Measurements from ENCODE around the gene KRT79. TPM values are rescaled to one million over a fixed set of nuclear protein-coding genes. Genes with fewer than 3 reads are reported as not detected.

KRT79 gene
- total and polyA plus RNA-seq, 4 donors: not detected

GRCh38 chr12:52807544-52808470, 26.3 kb downstream of the KRT79 start:
- no peak for DNase-seq (ENCODE audit: low spot score)

More at GRCh38 chr12:52807544-52808470, 26.3 kb downstream of the KRT79 start:
- Histone ChIP-seq H3K4me1 (ENCODE audit: control insufficient read depth in 4 of 4, insufficient read depth in 4 of 4, low read length in 3 of 4) (no peaks in the 10 kb centered on the region), H3K9ac (ENCODE audit: low read depth in 1 of 2, low read length in 2 of 2) (no peak overlapping the region), H3K4me3 (ENCODE audit: low read depth in 1 of 3, low read length in 3 of 3) (no peak overlapping the region), H3K27me3 (ENCODE audit: control insufficient read depth in 4 of 4, insufficient read depth in 4 of 4, low read length in 3 of 4) (peaks cover 0 to 6% (median under 1%) of the 10 kb centered on the region in 4 donors), H3K36me3 (ENCODE audit: control insufficient read depth in 4 of 4, insufficient read depth in 3 of 4, low read depth in 1 of 4, low read length in 3 of 4) (no peaks in the 10 kb centered on the region), H3K9me3 (ENCODE audit: control insufficient read depth in 4 of 4, low read length in 3 of 4) (no peaks in the 10 kb centered on the region), H3K27ac (ENCODE audit: low read depth in 1 of 2, low read length in 2 of 2) (no peak overlapping the region)
- 80% methylated on average over 16 of the region's 16 CpGs for WGBS
- TF ChIP-seq REST (IDR thresholded peaks at IDR 0.05): no peak
- TF ChIP-seq GABPA (IDR thresholded peaks at IDR 0.05 in 1 of 2, conservative IDR thresholded peaks at IDR 0.05 in 1 of 2): no peak
- no peak for TF ChIP-seq RXRA (IDR thresholded peaks at IDR 0.05)
- TF ChIP-seq, protein P1, sequence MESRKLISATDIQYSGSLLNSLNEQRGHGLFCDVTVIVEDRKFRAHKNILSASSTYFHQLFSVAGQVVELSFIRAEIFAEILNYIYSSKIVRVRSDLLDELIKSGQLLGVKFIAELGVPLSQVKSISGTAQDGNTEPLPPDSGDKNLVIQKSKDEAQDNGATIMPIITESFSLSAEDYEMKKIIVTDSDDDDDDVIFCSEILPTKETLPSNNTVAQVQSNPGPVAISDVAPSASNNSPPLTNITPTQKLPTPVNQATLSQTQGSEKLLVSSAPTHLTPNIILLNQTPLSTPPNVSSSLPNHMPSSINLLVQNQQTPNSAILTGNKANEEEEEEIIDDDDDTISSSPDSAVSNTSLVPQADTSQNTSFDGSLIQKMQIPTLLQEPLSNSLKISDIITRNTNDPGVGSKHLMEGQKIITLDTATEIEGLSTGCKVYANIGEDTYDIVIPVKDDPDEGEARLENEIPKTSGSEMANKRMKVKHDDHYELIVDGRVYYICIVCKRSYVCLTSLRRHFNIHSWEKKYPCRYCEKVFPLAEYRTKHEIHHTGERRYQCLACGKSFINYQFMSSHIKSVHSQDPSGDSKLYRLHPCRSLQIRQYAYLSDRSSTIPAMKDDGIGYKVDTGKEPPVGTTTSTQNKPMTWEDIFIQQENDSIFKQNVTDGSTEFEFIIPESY (IDR thresholded peaks at IDR 0.05): no peak
- TF ChIP-seq NR2F2 (IDR thresholded peaks at IDR 0.05): no peak
- no peak for TF ChIP-seq TAF1 (conservative IDR thresholded peaks at IDR 0.05)
- TF ChIP-seq RAD21 (IDR thresholded peaks at IDR 0.05): no peak
- TF ChIP-seq YY1 (IDR thresholded peaks at IDR 0.05): no peak
- TF ChIP-seq, protein P2, sequence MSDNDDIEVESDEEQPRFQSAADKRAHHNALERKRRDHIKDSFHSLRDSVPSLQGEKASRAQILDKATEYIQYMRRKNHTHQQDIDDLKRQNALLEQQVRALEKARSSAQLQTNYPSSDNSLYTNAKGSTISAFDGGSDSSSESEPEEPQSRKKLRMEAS (IDR thresholded peaks at IDR 0.05): no peak
- no peak for TF ChIP-seq FOXA2 (IDR thresholded peaks at IDR 0.05)
- TF ChIP-seq, protein P3, sequence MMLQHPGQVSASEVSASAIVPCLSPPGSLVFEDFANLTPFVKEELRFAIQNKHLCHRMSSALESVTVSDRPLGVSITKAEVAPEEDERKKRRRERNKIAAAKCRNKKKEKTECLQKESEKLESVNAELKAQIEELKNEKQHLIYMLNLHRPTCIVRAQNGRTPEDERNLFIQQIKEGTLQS (IDR thresholded peaks at IDR 0.05): no peak
- TF ChIP-seq, protein P4, sequence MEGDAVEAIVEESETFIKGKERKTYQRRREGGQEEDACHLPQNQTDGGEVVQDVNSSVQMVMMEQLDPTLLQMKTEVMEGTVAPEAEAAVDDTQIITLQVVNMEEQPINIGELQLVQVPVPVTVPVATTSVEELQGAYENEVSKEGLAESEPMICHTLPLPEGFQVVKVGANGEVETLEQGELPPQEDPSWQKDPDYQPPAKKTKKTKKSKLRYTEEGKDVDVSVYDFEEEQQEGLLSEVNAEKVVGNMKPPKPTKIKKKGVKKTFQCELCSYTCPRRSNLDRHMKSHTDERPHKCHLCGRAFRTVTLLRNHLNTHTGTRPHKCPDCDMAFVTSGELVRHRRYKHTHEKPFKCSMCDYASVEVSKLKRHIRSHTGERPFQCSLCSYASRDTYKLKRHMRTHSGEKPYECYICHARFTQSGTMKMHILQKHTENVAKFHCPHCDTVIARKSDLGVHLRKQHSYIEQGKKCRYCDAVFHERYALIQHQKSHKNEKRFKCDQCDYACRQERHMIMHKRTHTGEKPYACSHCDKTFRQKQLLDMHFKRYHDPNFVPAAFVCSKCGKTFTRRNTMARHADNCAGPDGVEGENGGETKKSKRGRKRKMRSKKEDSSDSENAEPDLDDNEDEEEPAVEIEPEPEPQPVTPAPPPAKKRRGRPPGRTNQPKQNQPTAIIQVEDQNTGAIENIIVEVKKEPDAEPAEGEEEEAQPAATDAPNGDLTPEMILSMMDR (IDR thresholded peaks at IDR 0.05; ENCODE audit: low read depth, low read length, missing input control): no peak
- TF ChIP-seq JUND (IDR thresholded peaks at IDR 0.05): no peak
